ENCODE data around the gene SPRED3.

DNA sequence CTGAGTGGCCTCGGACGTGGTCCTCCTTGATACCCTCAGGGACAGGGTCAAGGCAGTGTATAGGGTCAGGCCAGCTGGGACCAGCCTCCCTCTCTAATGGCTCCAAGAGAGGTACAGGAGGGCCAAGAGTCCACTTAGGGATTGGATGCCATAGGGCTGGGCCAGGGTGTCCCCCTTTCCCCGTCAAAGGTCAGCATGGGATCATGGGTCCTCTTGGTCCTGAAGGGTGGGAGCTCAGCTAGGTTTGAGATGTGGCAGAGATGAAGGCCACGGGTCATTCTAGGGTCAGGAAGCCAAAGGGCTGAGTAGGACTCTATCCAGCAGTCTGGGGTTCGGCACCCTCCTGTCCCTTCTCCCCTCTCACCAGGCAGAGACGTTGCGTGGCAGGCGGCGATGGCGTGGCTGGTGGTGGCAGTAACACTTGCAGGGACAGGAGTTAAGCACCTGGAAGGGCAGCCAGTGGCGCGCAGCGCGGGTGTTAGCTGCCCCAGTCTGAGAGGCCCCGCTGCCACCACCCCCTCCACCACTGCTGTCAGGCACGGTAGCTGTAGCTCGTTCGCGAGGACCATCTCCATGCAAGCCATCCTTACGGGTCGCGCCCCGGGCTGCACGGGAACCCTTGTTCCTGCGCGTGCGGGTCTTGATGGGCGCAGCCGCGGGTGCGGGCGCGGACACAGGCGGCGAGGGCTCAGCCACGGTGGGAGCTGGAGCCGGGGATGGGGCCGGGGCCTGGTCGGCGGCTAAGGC lies 3.3 kb upstream of the SPRED3 start:
- TF ChIP-seq, protein P1, sequence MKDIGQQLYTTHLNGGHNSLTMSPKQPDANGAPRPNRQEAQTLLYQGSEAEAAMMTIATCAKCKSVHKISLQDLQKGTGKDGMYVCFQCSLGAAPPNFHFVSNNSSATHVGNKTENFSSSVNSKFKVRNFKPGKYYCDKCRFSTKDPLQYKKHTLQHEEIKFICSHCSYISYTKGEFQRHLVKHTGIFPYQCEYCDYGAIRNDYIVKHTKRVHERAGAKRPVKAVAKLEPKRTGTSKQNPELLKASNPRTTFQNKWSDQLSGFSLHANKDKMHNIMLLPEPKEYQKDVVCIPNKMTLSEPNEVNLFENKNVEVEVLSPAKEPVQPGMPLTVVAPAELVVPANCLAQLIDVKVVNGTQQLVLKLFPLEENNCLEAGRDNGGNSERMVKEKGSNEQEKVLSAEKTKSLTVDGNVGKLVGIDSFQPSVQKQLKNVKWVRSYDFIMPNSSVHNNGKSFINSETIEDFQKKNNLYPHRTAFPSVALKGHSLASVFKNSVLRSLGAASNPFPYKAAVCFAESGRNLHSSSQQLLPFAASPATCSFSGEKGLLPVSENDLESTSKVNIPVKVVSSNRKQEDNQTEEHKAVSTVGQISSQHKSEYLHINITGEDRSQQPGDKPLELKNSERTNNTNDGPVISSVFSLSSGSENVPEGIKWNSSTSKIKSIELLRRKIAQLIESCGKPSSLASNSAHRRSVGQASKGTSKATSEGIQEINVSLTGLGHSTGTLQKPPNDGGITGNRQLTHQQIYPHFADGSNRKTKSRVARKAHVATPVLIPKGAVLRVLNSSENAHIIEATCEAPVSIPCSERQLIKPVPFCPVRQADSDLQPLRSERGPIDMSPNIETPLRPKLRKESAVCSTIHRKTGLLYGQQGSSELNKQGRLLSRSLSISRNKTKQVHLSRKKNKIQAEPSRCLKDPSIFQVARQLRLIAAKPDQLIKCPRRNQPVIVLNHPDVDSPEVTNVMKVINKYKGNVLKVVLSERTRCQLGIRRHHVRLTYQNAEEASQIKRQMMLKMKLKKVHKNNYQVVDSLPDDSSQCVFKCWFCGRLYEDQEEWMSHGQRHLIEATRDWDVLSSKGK (CRISPR knock-in tag; IDR thresholded peaks at IDR 0.05) = no peak
- TF ChIP-seq CREB1 (IDR thresholded peaks at IDR 0.05) (no peak), CREB1 (CRISPR knock-in tag; IDR thresholded peaks at IDR 0.05) (no peak), MIER1 (IDR thresholded peaks at IDR 0.05; ENCODE audit: low read depth) (no peak), RNF2 (IDR thresholded peaks at IDR 0.05) (no peak), TSC22D4 (tag; IDR thresholded peaks at IDR 0.05) (no peak), WHSC1 (IDR thresholded peaks at IDR 0.05; ENCODE audit: low read length) (no peak), SIN3B (IDR thresholded peaks at IDR 0.05; ENCODE audit: low read depth) (no peak), POLR2A (conservative IDR thresholded peaks at IDR 0.05) (peak; percentile 52)
- TF ChIP-seq, protein P2, sequence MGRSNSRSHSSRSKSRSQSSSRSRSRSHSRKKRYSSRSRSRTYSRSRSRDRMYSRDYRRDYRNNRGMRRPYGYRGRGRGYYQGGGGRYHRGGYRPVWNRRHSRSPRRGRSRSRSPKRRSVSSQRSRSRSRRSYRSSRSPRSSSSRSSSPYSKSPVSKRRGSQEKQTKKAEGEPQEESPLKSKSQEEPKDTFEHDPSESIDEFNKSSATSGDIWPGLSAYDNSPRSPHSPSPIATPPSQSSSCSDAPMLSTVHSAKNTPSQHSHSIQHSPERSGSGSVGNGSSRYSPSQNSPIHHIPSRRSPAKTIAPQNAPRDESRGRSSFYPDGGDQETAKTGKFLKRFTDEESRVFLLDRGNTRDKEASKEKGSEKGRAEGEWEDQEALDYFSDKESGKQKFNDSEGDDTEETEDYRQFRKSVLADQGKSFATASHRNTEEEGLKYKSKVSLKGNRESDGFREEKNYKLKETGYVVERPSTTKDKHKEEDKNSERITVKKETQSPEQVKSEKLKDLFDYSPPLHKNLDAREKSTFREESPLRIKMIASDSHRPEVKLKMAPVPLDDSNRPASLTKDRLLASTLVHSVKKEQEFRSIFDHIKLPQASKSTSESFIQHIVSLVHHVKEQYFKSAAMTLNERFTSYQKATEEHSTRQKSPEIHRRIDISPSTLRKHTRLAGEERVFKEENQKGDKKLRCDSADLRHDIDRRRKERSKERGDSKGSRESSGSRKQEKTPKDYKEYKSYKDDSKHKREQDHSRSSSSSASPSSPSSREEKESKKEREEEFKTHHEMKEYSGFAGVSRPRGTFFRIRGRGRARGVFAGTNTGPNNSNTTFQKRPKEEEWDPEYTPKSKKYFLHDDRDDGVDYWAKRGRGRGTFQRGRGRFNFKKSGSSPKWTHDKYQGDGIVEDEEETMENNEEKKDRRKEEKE (IDR thresholded peaks at IDR 0.05; ENCODE audit: borderline replicate concordance in 1 of 2, control insufficient read depth in 1 of 2, low read depth in 2 of 2, low read length in 1 of 2) = no peak
